GM21423 (cell line): ENCODE results near the gene KRTAP10-5.
"Not testable (repeated sequence)": the region's sequence is repeated elsewhere in the genome, so short reads cannot be mapped to it uniquely, and the experiment has no call there.

Experiments
- ATAC-seq: cut with Tn5 transposase; IDR thresholded peaks from one replicate; pipeline ENCODE4 v1.9.1; 2021; ENCODE audit warnings: mild to moderate bottlenecking, moderate library complexity; ENCODE audit not compliant: unreplicated experiment

The KRTAP10-5 gene

DNA sequence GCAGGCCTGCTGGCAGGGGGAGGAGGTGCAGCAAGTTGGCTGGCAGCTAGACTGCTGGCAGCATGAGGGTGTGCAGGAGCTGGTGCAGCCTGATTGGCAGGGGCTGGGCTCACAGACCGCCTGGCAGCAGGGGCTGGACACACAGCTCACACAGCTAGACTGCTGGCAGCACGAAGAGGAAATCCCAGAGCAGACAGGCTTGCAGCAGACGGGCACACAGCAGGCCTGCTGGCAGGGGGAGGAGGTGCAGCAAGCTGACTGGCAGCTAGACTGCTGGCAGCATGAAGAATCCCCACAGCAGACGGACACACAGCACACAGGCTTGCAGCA lies 11.4 kb upstream of the KRTAP10-5 start:
- not testable (repeated sequence) for ATAC-seq

DNA sequence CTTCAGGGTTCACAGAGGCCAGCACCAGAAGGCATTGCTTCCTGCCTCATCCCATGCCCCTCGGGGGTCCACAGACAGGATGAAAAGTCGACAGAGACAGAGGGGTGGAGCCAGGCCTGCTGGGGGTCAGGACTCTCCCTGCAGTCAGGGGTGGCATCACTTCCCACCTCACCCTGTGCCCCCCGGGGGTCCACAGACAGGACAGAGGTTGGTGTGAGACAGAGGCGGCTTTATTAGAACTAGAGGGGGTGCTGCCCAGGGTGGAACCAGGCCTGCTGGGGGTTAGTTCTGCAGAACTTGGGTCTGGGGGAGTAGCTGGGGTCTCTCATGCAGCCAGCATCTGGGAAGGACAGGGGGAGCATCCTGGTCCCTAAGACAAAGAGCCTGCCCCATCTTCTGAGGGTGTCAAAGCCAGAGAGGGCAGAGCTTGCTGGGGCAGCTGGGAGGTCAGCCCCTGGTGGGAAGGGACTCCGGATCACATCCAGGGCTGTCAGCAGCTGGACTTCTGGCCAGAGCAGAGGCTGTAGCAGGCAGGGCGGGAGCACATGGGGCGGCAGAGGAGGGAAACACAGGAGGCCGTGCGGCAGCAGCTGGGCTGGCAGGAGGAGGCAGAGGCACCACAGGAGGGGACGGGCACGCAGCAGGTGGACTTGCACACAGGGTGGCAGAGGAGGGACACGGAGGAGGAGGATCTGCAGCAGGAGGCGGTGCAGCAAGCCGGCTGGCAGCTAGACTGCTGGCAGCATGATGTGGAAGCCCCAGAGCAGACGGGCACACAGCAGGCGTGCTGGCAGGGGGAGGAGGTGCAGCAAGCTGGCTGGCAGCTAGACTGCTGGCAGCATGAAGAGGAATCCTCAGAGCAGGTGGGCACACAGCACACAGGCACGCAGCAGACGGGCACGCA lies 10.7 kb upstream of the KRTAP10-5 start:
- not testable (repeated sequence) for ATAC-seq

DNA sequence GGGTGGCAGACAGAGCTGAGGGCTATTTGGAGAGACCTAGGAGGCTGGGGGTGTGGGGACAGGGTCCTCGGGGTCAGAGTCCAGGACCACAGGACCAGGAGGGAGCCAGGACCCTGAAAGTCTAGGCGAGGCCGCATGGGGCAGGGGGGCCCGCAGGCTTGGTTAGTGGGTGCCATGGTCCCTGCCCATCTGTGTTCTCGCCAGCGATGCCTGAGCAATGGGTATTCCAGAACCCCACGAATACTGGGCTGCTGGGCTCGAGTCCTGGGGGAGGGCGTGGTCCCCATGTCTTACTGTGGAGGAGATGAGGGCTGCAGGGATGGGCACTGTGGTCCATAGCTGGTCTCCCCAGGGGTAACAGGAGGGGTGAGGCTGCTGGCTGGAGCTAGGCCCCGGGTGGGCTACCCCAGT lies 9.9 kb upstream of the KRTAP10-5 start:
- ATAC-seq, result no peak

DNA sequence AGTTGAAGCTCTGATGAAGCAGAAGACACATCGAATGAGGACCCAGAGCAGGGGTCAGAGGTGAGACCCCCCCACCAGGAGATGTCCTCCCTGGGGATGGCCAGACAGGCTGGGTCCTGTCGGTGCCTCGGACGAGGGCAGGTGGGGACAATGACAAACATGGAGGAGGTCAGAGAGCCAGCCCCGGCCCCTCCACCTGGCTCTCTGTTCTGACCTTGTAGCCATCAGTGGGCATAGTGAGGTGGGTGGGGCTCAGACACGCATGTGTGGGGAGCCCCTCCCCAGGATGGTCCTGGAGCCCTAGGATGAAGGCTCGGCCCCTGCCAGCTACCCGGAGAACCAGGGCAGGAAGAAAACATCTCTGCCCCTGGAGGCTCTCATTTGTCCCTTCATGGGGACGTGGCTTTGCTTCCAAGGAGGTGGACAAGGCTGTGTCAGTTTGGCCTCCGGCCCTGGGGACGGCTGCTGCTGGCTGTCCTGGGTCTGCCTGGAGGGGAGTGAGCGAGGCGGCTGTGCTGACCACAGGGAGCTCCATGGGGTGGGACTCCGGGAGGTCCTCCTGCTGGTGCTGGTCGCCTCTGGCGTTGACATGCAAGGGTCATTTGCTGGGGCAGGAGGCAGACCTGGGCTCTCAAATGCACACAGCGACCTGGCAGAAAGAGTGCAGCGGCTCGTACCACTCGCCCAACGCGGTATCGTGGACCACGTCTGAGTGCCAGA lies 9.3 kb upstream of the KRTAP10-5 start:
- no peak for ATAC-seq

DNA sequence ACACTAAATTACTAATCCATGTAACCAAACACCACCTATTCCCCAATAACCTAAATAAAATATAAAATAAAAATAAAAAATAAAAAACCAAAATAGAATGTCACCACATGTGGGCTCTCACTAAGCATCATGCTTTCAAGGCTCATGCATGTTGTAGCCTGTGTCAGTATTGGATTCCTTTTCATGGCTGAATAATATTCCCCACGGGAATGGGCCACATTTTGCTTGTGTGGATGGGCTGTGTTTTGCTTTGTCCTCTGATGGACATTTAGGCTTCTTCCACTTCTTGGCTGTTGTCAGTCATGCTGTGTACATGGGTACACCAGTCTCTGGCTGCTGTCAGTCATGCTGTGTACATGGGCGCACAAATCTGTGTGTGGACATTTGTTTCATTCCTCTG lies 8.7 kb upstream of the KRTAP10-5 start:
- ATAC-seq, result no peak

DNA sequence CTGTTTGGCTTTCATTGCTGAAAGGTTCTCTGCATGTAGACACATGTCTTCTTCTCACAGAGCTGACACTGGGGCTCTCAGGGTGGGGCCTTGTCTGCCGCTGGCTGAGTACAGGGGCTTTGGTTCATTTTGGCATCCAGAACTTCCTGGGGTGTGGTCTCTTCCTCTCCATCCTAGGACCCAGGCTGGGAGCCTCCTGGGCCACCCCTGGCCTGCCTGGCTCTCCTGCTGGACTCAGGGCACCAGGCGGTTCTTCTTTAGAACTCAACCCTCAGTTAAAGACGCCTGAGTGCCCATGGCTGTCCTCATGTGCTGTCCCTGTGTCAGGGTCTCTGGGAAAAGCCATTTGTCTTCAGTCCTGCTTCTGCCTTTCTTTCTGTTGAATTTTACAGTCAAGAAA lies 5.5 kb upstream of the KRTAP10-5 start:
- no peak for ATAC-seq

DNA sequence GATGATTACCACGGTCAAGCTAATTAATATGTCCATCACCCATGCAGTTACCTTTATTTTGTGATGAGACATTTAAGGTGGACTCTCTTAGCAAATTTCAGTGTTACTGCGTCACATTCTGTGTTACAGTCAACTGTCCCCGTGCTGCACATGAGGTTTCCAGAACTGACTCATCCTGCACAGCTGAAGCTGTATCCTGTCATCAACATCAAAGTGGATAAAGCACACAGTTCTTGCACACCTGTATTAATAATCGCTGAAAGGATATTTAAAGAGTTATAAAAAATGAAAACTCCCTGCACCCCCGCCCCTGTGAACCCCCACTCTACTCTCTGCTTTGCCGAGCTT lies 3.4 kb upstream of the KRTAP10-5 start:
- no peak for ATAC-seq

DNA sequence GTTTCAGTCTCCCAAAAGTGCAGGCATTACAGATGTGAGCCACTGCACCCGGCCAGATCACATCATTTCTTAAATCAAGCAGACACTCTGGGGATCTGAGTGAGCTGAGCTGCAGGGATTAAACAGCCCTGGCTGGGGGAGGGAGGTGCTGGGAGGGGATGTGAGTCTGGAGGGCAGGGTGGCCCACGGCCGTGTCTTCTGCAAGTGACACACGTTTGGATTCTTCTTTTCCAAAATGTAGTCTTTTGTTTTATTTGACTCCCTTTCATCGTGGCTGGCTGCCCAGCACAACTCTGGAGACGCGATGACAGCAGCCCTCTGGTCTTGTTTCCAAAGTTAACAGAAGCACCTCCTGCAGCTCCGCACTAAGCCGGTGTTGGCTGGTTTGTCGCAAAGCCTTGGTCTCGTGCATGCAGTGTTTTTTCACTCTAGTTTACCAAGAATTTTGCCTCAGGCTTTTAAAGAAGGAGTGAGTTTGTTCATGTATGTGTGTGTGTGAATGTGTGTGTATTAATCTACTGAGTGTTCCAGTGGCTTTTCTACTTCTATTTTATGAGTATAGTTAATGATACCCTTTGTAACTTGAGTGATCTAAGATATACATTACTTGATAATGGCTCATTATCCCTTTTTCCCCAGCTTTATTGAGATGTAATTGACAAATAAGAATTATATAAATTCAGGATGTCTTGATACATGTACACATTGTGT lies 2.8 kb upstream of the KRTAP10-5 start:
- ATAC-seq, result no peak

DNA sequence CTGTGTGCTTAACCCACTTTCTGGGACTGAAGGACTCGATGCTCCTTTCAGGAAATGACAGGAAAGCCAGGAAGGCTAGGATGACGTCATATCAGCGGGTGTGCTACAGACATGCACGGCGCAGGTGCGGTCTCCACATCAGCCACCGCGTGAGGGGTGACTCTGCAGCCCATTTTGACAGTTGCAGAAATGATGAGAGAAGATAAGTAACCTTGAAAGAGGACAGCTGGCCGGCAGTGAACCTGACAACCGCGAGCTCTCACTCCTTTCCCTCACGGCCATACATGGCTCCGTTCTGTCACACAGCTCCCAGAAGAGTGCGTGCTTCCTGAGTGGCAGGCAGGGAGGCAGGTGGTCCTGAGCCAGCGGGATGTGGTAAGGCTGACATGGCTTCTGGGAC lies 1.7 kb upstream of the KRTAP10-5 start:
- ATAC-seq, result no peak

DNA sequence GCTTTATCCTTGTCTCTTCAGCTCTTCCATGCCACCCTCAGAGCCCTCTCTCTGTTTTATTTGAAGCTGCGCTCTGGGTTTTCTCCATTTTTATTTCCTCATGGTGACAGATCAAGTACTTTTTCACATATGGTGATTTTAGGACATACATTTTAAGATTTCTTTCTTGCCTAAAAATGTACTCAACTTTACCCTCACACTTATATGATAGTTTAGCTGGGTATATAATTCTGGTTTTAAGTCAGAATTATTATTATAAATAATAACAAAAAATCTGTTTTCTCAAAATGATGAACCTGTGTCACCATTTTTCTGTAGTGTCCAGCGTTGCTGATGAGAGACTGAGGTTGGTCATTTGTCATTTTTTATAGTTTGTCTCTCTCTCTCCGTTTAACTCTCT lies 754 bp upstream of the KRTAP10-5 start:
- no peak for ATAC-seq

DNA sequence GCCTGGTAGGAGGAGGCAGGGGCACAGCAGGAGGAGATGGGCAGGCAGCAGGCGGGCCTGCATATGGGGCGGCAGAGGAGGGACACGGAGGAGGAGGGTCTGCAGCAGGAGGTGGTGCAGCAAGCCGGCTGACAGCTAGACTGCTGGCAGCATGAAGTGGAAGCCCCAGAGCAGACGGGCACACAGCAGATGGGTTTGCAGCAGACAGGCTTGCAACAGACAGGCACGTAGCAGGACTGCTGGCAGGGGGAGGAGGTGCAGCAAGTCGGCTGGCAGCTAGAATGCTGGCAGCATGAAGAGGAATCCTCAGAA lies 615 bp downstream of the KRTAP10-5 start:
- no peak for ATAC-seq

DNA sequence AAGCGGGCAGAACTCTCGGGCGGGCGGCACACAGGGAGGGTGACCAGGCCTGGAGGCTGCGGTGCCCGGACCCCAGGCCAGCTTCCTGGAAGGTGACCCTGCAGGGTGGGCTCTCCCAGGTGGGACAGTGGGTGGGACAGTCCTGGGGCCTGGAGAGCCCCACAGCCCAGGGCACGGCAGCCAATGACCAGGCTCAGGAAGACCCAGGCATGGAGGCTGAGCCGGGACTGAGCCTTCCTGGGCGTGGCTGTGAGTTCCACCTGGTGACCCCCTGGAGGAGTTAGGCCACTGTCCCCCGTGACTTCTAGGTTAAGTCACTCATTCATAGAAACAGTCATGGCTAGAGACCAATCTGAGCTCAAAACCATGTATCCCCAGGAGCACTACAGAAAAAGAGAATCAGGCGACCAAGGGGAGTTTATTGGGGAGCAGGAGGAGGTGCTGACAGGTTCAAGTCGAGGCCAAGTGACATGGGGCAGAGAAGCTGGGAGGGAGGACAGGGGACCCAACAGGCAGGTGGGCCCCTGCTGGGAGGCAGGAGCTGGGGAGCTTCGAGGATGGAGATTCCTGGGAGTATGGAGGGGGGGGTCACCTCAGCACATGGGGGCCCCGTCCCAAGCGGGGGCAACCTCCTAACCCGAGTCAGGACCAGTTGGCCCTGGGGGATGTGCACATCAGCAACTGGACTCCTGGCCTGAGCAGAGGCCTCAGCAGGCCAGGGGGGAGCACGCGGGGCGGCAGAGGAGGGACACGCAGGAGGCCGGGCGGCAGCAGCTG lies 1.2 kb downstream of the KRTAP10-5 start:
- no peak for ATAC-seq

DNA sequence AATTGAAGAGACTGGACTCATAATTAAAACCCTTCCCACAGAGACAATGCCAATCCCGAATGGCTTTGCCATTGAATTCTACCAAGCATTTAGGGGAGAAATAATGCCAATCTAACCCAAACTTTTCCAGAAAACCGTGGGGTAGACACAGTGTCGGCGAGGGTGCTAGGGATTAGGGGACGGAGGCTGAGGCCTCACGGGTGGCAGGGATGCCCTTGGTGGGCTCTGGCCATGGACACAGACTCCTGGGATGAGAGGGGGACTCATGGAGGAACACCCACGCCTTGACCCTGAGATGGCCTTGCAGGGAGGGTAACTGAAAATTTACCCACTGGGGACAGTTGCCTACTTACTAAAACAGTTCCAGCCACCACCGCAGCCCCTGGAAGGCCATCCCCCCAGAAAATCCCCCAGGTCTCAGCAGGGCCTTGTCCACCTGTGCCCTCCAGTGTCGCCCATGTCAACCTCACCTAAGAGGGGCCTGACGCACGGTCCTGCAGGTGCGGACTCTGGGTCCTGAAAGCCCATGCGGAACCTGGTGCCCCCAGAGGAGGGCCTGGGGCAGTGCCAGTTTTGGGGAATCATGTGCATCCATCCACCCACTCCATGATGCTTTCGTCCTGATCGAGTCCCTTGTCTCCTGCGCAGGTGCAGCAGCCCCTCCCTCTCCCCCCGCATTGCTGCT lies 1.9 kb downstream of the KRTAP10-5 start:
- no peak for ATAC-seq

DNA sequence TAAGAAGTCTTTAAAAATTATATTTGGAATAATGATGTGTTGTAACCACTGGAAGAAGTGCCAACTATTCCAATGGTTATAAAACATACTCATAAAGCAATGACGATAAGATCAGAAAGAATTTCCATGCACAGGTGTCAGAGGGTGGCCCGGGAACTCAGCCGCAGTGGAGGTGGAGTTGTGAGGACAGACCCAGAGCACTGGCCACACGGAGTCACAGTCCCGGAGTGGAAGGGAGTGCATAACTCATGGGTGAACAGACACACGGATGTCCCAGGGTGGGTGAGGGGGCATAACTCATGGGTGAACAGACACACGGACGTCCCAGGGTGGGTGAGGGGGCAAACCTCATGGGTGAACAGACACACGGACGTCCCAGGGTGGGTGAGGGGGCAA lies 4.4 kb downstream of the KRTAP10-5 start:
- no peak for ATAC-seq

DNA sequence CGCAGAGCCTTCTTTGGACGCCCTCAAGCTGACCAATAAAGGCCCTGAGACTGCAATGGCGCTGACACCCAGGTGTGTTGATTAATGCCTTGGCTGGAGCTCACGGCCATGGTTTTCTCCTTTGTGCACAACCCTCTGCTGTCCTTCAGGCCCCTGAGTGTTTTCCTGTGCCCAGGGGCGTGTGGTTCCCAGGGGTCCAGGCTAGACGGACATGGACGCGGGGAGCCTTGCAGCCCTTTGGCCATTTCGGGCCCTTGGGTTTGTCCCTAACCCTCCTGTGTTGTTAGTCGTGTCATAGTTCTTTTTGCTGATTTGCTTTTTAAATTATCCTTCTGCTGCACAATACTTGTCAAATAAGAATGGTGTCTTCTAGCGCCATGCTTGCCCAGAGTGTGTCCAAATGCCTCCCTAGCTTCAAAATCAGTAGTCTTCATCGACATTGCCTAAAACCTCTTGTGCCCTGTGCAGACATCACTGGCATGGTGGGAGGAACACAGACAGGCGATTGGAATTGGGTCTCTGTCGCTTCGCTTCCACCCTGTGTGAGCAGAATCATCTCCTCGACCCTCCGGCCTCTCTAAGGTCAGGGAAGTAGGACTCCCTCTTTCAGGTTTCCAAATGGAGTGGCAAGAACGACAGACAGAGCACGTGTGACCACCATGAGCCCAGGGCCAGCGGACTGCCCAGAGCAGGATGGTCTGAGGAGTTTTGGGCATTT lies 4.9 kb downstream of the KRTAP10-5 start:
- no peak for ATAC-seq

DNA sequence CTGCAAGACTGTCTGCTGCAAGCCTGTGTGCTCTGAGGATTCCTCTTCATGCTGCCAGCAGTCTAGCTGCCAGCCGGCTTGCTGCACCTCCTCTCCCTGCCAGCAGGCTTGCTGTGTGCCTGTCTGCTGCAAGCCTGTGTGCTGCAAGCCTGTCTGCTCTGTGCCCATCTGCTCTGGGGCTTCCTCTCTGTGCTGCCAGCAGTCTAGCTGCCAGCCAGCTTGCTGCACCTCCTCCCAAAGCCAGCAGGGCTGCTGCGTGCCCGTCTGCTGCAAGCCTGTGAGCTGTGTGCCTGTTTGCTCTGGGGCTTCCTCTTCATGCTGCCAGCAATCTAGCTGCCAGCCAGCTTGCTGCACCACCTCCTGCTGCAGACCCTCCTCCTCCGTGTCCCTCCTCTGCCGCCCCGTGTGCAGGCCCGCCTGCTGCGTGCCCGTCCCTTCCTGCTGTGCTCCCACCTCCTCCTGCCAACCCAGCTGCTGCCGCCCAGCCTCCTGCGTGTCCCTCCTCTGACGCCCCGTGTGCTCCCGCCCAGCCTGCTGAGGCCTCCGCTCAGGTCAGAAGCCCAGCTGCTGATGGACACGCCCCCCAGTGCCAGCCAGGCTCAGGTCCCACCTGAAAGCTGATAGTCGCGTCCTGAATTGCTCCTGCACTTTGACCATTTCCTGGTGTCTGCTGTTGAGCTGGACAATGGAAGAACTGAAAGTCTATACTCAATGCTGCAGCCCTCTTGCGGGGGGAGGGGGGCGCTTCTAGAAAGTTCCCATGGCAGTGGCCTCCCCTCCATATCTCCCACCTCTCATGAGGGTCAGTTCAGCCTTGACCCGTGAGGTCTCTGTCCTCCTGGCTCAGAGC lies 5.7 kb downstream of the KRTAP10-5 start:
- no peak for ATAC-seq

DNA sequence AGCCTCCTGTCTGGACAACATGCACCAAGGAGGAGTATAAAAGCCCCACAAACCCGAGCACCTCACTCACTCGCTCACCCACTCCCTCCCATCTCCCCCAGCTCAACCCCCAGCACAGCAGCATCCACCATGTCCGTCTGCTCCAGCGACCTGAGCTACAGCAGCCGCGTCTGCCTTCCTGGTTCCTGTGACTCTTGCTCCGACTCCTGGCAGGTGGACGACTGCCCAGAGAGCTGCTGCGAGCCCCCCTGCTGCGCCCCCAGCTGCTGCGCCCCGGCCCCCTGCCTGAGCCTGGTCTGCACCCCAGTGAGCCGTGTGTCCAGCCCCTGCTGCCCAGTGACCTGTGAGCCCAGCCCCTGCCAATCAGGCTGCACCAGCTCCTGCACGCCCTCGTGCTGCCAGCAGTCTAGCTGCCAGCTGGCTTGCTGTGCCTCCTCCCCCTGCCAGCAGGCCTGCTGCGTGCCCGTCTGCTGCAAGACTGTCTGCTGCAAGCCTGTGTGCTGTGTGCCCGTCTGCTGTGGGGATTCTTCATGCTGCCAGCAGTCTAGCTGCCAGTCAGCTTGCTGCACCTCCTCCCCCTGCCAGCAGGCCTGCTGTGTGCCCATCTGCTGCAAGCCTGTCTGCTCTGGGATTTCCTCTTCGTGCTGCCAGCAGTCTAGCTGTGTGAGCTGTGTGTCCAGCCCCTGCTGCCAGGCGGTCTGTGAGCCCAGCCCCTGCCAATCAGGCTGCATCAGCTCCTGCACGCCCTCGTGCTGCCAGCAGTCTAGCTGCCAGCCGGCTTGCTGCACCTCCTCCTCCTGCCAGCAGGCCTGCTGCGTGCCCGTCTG lies 6.6 kb downstream of the KRTAP10-5 start, which contains the start of gene KRTAP10-4:
TSS of gene KRTAP10-4 (plus strand) at position 100 of the 827 bp plus-strand sequence. CDS start at position 130, 30 bp downstream.
- not testable (repeated sequence) for ATAC-seq

DNA sequence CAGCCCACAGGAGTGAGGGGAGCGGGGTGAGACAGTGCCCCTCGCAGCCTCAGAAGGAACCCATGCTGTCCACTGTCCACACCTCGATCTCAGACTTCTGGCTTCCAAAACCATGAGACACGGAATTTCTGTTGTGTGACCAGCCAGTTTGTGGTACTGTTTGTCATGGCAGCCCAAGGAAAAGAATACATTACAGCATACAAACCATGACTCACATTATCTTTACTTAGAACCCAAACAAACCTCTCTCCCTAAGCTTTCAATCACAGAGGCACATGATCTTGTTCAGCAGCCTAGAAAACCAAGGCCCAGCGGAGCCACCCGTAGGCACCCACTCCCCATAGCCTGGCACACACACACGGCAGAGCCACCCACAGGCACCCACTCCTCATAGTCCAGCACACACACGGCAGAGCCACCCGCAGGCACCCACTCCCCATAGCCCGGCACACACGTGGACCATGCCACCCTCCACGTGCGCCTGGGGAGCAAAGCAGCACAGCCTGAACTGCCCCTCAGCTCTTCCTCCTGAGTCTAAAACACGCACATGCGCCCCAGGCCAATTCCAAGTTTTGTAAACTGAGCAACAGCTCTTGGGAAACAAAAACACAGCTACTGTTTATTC lies 7.3 kb downstream of the KRTAP10-5 start:
- no peak for ATAC-seq
